GM21367 (cell line): ENCODE measurements around the gene SH3BP4.
A peak's percentile ranks its signal among the peaks of the same experiment; 100 is the strongest.

Experiments used
- ATAC-seq: cut with Tn5 transposase; IDR thresholded peaks from one replicate; pipeline ENCODE4 v1.9.1; 2021; ENCODE audit not compliant: unreplicated experiment

Gene SH3BP4

GRCh38 chr2:235037604-235038166 is 85.9 kb downstream of the SH3BP4 start:
- ATAC-seq: no peak

- no peak for ATAC-seq
Observed at GRCh38 chr2:235041221-235041917, 89.6 kb downstream of the SH3BP4 start.

- no peak for ATAC-seq
Observed at GRCh38 chr2:235041918-235042575, 90.2 kb downstream of the SH3BP4 start.

GRCh38 chr2:235042576-235043515 is 91.0 kb downstream of the SH3BP4 start:
- ATAC-seq: no peak

GRCh38 chr2:235043762-235044500 is 92.1 kb downstream of the SH3BP4 start:
- no peak for ATAC-seq

GRCh38 chr2:235044501-235045271 is 92.9 kb downstream of the SH3BP4 start:
- no peak for ATAC-seq

GRCh38 chr2:235045336-235045972 is 93.6 kb downstream of the SH3BP4 start:
- peak; percentile 62 for ATAC-seq

- ATAC-seq: no peak
Observed at GRCh38 chr2:235045973-235046343, 94.1 kb downstream of the SH3BP4 start.

GRCh38 chr2:235046589-235046988 is 94.8 kb downstream of the SH3BP4 start:
- ATAC-seq: no peak

GRCh38 chr2:235047171-235048160 is 95.6 kb downstream of the SH3BP4 start:
- no peak for ATAC-seq

- no peak for ATAC-seq
Observed at GRCh38 chr2:235048549-235048948, 96.7 kb downstream of the SH3BP4 start.

- ATAC-seq: no peak
Observed at GRCh38 chr2:235049069-235049468, 97.3 kb downstream of the SH3BP4 start.

- no peak for ATAC-seq
Observed at GRCh38 chr2:235049719-235050118, 97.9 kb downstream of the SH3BP4 start.

- no peak for ATAC-seq
Observed at GRCh38 chr2:235050980-235051351, 99.1 kb downstream of the SH3BP4 start.

- no peak for ATAC-seq
Observed at GRCh38 chr2:235051436-235052260, 99.8 kb downstream of the SH3BP4 start.

GRCh38 chr2:235052514-235053354 is 100.9 kb downstream of the SH3BP4 start:
- ATAC-seq: no peak
